HG03354 (cell line): ENCODE data around the gene PSPC1.

ENCODE experiments used
- ATAC-seq: cut with Tn5 transposase; IDR thresholded peaks from one replicate; pipeline ENCODE4 v1.9.1; 2021; ENCODE audit warnings: mild to moderate bottlenecking; ENCODE audit not compliant: unreplicated experiment, poor library complexity, severe bottlenecking

The PSPC1 gene

GRCh38 chr13:19680751-19681150, 102.0 kb downstream of the PSPC1 start:
- ATAC-seq = no peak

- no peak for ATAC-seq
Observed at GRCh38 chr13:19676168-19676567, 106.6 kb downstream of the PSPC1 start.

GRCh38 chr13:19674898-19675297, 107.8 kb downstream of the PSPC1 start:
- no peak for ATAC-seq

- ATAC-seq = no peak
Observed at GRCh38 chr13:19673473-19674430, 109.0 kb downstream of the PSPC1 start.

- no peak for ATAC-seq
Observed at GRCh38 chr13:19672990-19673389, 109.8 kb downstream of the PSPC1 start.

- ATAC-seq = no peak
Observed at GRCh38 chr13:19670147-19670546, 112.6 kb downstream of the PSPC1 start.

GRCh38 chr13:19668778-19669177, 114.0 kb downstream of the PSPC1 start:
- ATAC-seq = no peak

- no peak for ATAC-seq
Observed at GRCh38 chr13:19665427-19665859, 117.3 kb downstream of the PSPC1 start.

- no peak for ATAC-seq
Observed at GRCh38 chr13:19664481-19665230, 118.1 kb downstream of the PSPC1 start.

GRCh38 chr13:19663416-19663979, 119.2 kb downstream of the PSPC1 start:
- ATAC-seq = no peak

- ATAC-seq = no peak
Observed at GRCh38 chr13:19661561-19661960, 121.2 kb downstream of the PSPC1 start.

GRCh38 chr13:19661126-19661525, 121.6 kb downstream of the PSPC1 start:
- ATAC-seq = no peak

- ATAC-seq = no peak
Observed at GRCh38 chr13:19658831-19659230, 123.9 kb downstream of the PSPC1 start.

- ATAC-seq = no peak
Observed at GRCh38 chr13:19657872-19658591, 124.7 kb downstream of the PSPC1 start.
